ENCODE data around the gene DCLK2.

The DCLK2 gene

GRCh38 chr4:150069353-150069752, 8.9 kb upstream of the DCLK2 start:
- DNase-seq (ENCODE audit: low read depth) = no peak

GRCh38 chr4:150070464-150071170, 7.6 kb upstream of the DCLK2 start:
- no peak for DNase-seq (ENCODE audit: low read depth)

- DNase-seq (ENCODE audit: low read depth) = no peak
Measured at GRCh38 chr4:150072471-150072870, 5.8 kb upstream of the DCLK2 start.

GRCh38 chr4:150072906-150073714, 5.1 kb upstream of the DCLK2 start:
- no peak for DNase-seq (ENCODE audit: low read depth)

DNA sequence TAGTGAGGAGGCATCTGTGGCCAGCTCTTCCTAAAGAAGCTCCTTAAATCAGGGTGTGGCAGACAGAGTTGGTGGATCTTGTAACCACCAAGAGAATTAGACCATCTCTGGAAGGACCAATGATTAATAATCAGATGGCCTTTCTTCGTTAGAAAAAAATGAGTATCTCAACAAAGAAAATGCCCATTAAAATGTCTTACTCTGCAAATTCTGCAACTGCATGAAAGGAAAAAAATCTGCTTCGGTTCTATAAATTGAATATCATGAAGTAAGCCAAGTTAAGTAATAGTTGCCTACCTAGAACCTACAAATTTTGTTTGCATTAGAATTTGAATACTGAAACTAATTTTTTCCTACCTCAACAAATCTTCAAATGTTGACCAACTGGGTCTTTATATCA, 4.2 kb upstream of the DCLK2 start:
- DNase-seq (ENCODE audit: low read depth) = no peak

GRCh38 chr4:150078579-150079080, 385 bp downstream of the DCLK2 start:
- no peak for DNase-seq (ENCODE audit: low read depth)

DNA sequence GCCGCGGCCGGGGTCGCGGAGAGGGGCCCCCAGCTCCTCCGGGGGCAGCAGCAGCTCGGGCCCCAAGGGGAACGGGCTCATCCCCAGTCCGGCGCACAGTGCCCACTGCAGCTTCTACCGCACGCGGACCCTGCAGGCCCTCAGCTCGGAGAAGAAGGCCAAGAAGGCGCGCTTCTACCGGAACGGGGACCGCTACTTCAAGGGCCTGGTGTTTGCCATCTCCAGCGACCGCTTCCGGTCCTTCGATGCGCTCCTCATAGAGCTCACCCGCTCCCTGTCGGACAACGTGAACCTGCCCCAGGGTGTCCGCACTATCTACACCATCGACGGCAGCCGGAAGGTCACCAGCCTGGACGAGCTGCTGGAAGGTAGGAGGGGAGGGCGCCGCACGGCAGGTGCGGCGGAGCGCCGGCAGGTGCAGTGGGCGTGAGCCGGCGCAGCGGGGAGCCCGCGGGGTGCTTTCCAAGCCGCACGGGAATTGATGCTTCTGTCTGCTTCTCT, 886 bp downstream of the DCLK2 start:
- DNase-seq (ENCODE audit: low read depth) = no peak

GRCh38 chr4:150080337-150080736, 2.1 kb downstream of the DCLK2 start:
- DNase-seq (ENCODE audit: low read depth) = no peak

DNA sequence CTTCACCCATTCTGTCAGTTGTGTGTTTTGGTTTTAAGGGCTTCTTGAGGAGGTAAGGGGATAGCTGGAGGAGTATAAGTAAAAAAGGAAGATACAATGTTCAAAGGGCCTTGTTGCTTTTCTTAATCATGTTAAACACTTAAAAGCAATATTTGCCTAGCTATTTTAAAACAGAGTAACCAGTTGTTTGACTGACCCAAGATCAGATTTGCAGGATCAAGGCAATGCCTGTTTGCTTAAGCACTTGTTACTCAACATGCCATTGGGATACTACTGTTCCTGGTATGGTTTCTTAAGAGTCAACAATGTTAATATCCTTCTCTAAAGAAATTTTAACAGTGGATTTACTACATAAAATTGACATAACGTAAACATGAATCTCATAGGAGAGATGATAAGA, 2.6 kb downstream of the DCLK2 start:
- no peak for DNase-seq (ENCODE audit: low read depth)

DNA sequence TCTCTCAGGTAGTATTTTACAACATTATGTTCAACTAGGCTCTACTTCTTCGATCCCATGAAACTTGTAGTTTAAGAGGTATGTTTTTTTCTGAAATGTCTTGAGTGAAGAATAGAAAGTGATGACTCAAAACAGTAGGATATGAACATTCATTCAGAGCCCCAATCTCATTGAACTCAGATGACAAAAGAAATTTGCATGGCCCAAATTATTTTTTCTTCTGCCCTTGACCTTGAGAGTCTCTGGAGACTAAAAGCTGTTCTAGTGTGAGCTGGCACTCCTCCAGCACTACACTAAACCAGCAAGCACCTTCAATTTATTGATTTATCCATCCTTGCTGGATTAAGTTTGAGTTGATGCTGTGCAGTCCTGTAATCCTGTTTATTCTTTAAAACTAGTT, 4.0 kb downstream of the DCLK2 start:
- no peak for DNase-seq (ENCODE audit: low read depth)

DNA sequence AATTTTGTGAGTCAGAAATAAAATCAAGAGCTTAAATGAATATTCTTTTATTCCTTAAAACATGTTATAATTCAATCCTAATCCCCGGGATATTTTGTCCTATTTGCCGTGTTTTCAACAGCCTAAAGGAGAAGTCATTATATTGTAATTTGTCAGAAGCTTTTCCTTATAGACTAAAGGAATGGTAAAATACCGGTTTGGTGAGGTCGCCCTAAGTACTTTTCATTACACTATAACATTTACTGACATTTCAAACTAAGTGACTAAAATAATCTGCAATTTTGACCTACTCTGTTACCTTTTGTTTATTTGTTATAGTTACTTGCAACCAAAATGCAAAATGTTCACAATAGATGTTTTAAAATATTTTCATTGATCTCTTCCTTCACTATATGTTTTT, 8.8 kb downstream of the DCLK2 start:
- DNase-seq (ENCODE audit: low read depth) = no peak

DNA sequence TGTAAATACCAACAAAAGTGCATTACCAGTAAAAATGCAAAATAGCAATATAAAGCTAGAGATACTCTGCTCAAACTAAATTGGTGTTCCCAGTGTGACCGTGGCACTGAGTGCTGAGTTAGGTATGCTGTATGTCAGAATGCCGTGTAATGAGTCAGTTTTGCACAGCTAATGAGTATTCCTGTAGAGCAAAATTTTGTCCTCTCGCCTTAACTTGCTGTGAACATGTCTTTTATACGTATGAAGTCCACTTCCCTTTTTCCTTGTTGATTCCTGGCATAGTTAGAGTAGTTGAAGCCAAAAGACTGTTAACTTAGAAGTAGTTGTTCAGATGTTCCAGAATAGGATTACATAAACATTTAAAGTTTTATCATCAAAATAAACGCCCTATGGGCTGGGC, 11.5 kb downstream of the DCLK2 start:
- no peak for DNase-seq (ENCODE audit: low read depth)

DNA sequence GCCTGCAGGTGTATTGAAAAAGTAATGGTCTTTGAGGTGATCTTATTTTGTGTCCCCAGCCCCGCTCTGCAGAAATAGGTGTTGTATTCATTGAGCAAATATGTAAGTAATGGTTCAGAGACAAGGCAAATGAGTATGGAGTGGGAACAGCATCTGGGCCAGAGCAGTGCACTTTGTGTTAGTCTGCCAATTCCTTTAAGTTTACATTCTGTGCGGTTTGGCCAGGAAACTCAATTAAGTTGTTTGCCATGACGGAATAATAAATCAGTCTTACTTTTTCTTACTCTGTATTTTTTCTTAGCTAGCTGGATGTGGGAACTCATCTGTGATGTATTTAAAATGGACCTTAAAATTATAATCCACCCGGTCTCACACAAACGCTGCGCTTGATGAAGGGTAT, 12.6 kb downstream of the DCLK2 start:
- no peak for DNase-seq (ENCODE audit: low read depth)

GRCh38 chr4:150094676-150095075, 16.4 kb downstream of the DCLK2 start:
- DNase-seq (ENCODE audit: low read depth) = no peak

- DNase-seq (ENCODE audit: low read depth) = no peak
Measured at GRCh38 chr4:150096625-150097024, 18.4 kb downstream of the DCLK2 start.

DNA sequence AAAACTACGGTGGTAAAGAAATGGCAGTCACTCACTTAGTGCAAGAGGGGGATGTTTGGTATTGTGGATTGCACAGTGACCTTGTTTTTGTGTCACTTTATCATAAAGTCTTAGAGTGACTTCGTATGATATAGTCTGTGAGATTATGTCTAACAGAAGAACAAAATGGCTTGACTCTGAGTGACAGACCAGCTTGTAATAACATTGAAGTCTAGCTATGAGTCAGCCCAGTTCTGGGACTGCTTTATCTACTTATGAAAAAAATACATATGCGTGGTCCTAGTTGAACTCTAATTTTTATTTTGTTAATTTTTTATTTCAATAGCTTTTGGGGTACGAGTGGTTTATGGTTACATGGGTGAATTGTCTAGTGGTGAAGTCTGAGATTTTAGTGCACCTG, 20.0 kb downstream of the DCLK2 start:
- no peak for DNase-seq (ENCODE audit: low read depth)

DNA sequence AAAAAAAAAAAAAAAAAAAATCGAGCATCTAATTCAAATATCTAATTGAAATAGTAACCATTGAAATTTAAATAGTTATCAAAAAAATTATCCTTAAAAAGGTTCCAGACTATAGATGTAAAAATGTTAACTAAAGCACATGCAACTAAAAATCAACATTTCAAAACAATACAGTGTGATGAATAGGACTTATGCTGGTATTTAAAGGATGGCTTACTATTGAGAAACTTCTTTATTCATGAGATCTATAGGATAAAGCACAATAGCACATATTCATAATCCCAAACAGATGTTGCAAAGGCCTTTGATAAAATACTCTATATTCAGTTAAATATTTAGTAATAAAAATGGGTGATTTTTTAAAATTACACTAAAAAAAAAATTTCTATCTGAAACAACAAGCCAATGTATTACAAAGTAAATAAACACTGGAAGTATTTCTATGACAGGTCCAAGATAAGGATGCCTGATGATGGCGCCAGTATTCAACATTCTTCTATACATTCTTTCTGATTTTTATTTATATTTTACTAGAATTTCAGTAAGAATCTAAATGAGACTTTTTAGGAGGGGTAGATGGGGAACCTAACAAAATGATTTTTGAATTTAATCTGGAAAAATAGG, 26.3 kb downstream of the DCLK2 start:
- no peak for DNase-seq (ENCODE audit: low read depth)

DNA sequence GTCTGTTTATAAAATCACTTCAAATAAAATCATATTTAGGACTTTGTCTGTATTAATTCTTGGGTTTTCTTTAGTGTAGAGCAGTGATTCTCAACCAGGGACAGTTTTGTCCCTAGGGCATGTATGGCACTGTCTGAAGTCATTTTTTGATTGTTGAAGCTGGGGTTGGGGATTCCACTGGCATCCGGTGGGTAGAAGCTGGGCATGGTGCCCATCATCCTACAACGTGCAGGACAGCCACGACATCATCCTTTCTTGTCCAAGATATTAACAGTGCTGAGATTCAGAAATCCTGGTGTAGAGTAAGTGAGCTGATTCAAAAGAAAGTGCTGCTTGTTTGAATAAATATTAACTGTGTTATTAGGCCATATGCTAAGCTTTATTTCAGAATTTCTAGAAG, 28.6 kb downstream of the DCLK2 start:
- no peak for DNase-seq (ENCODE audit: low read depth)

- DNase-seq (ENCODE audit: low read depth) = no peak
Measured at GRCh38 chr4:150108691-150109090, 30.4 kb downstream of the DCLK2 start.

- no peak for DNase-seq (ENCODE audit: low read depth)
Measured at GRCh38 chr4:150114641-150115040, 36.4 kb downstream of the DCLK2 start.

GRCh38 chr4:150115851-150116250, 37.6 kb downstream of the DCLK2 start:
- no peak for DNase-seq (ENCODE audit: low read depth)

DNA sequence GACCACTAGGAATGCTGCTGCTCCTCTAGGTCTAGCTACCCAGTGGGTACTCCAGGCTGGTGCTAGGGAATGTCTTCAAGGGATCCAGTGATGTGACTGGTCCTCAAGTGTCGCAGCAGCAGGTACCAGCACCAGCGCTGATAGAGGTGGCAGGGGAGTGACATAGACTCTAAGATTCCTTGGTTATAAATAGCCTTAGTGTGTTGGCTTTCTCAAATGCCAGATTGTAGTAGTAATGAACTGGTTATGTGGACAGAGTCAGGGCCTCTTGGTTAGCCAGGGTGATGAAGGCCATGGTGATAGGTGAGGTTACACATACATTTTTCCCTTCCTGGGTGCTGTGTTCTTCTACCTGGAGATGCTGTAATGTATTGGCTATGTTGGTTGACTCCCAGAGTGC, 38.3 kb downstream of the DCLK2 start:
- DNase-seq (ENCODE audit: low read depth) = no peak

DNA sequence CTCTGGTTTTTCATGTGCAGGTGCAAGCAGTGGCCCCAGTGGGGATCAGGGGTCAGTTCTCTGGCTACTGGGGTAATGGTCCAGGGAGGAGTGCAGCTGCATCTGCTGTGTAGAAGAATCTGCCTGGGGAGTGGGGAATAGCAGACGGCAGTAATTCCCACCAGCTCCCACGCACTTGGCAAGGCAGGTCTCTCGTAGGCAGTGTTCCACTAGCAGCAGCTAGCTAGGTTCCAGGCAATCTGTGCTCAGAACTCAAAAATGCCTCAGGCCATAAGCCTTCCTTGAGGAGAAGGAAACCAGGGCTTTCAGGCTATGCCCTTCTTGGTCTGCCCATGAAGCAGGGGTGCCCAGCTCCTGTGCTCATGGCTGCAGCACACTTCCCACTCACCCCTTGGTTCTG, 38.8 kb downstream of the DCLK2 start:
- no peak for DNase-seq (ENCODE audit: low read depth)
